GM19455 (cell line): Measurements from ENCODE around the gene CASS4.

Source experiments
- ATAC-seq: cut with Tn5 transposase; IDR thresholded peaks from one replicate; pipeline ENCODE4 v1.9.1; 2021; ENCODE audit not compliant: unreplicated experiment

The CASS4 gene

DNA sequence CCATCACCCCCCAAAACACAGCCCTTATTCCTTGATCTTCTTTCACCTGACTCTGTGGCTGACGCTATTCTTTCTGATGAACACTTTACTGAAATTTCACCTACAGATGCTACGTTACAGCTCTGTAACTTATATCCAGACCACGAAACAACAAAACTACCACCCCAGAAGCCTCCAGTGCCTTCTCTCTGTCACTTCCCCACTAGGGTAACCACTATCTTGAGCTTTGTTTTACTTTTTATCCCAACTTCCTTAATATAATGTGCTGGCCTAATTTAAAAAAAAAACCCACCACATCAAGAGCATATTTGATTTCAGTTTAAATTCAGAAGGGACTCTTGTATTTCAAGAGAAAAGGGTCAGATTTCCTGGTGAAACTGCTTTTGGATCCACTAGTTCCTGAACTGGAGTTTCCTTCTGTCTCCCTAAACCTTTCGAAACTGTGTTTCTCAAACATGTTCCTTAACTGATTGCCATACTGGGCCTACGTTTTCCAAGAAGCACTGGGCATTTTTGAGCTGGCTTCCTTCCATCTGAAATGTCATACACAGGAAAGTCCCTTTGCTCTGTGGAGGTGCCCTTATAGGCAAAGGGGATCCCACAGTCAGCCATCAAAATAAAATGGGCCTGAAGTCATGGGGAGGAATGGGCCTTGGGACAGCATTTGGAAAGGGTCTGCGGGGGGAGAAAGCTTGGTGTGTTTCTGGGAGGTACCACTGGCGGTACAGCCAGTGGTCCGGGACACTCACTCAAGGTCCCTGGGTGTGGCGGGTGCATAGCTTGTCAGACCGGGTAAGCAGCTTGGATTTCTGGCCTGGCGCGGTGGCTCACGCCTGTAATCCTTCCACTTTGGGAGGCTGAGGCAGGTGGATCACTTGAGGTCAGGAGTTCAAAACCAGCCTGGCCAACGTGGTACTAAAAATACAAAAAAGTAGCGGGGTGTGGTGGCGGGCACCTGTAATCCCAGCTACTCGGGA is 30.6 kb downstream of the CASS4 start:
- ATAC-seq: no peak

DNA sequence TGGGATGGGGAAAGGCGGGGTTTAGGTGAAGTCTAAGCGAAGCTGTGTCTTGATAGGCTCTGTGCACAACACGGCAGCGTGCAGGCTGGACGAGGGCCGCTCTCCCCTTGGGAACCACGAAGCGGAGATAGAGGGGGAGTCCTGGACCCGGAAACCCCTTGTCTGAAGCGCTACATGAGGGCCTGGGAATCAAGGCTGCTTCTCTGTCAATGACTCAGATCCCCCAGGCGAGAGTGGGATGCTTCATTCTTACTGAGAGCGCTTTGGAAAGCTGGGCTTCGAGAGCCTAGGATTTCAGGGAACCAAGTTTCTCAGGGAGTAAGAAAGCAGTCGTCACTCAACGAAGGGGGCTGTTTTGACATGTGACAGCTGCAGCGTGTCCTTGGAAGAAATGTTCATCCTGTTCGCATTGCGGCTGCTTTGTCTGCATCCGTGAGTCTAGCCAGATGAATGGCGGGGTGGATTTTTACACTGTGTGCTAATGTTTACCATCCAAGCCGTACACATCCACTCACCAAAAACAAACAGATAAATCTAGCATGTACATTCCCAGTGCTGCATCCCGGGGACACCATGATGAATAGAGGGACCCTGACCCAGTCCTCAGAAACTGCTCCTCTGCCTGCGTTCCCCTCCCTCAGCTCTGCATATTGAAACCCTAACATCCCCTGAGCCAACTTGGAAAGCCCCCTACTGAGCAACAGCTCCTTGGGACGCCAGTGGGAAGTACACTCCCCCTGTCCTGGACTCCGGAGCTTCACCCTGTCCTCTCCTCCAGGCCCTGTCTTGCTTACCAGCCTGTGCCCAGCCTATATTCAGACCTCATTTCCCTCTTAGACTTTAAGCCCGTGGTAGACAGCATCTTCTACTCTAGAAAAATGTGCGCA is 31.8 kb downstream of the CASS4 start:
- no peak for ATAC-seq

DNA sequence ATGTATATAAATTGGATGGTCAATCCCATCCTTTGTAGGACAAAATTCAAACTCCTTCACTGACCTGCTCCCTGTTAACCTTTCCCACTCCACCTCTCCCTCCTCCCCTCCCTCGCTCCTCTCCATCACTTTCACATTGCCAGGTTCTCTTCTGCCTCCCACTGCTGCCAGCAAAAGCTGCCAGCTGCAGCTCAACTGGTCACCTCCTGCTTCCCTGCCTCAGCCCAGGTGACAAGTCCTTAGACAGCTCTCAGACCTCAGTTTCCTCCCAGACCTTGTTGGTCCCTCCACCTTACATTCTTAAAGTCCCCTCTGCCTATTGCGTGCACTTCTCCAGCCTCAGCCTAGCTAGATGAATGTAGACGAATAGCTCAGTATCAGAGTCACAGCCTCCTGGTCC is 33.1 kb downstream of the CASS4 start:
- no peak for ATAC-seq

DNA sequence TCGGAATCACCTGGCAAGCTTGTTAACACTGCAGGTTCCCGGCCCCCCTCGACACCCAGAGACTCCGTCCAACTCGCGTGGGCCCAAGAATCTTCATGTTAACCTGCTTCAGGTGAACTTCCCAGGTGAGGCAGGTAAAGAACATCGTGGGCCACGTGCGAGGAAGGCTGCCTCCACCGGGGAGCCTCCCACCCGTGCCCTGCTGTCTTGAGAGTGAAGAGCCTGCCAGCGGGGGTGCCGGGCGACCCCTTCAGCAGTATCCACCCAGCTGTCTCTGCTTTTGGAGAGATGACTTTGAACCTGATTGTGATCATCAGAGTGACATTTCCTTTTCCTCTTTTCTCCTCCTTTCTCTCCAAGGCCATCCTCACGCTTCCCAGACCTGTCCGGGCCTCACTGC is 33.5 kb downstream of the CASS4 start:
- ATAC-seq: no peak

DNA sequence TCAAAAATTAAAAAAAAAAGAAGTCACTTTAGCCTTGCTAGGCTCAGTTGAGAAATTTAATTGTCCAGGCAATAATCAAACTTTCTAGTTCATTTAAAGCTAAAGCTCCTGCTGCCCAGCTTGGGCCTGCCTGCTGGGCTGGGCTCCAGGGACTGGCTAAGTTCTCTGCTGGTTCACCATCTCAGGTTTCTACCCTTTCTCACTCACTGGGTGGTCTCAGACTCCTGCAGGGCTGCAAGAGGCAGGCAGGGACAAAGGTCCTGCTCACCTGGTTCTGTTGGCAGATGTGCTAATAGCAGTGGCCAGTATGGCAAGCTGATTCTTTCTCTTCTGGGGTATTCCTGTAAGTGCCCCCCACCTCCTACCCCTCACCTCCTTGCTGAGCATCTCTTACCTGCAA is 35.2 kb downstream of the CASS4 start:
- no peak for ATAC-seq

DNA sequence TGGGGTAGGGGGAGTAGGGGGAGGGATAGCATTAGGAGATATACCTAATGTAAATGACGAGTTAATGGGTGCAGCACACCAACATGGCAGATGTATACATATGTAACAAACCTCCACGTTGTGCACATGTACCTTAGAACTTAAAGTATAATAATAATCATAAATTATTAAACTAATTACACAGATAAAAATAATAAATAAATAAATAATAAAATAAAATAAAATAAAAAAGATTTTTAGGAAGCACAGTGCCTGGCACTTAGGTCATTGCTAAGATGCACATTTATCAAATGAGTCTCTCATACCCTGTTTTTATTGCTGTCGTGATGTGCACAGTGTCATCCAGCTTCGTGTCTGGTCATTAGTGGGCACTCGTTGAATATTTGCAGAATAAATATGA is 37.4 kb downstream of the CASS4 start:
- ATAC-seq: no peak

DNA sequence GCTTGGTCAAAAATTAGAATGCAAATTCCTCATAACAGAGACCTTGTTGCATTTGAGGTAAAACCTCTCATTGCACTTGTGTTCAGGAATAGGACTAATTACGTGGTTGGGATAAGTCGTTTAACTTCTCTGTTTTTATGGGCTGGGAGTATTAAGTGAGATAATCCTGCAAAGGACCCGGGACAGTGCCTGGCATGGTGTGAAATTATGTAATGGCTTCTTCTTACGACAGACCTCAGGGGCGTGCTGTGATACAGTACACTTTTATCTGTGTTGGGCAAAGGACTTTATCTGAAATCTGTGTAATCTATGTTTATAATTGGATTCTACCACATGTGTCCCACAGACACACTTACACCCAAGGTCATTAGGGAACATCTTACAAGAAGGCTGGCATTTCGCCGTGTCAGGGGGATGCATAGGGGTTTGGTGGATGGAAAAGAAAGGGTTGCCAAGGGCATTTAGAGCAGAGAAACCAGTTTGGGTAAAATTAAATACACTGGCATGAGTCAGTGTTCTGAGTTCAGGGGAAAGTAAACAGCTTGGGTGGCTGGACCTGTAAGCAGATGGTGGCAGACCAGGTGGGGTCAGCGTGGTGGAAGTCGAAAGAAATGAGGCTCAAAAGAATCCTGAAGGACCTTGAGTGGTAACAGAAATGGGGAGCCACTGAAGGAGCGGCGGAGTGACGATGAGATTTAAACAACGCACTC is 39.2 kb downstream of the CASS4 start:
- ATAC-seq: no peak

DNA sequence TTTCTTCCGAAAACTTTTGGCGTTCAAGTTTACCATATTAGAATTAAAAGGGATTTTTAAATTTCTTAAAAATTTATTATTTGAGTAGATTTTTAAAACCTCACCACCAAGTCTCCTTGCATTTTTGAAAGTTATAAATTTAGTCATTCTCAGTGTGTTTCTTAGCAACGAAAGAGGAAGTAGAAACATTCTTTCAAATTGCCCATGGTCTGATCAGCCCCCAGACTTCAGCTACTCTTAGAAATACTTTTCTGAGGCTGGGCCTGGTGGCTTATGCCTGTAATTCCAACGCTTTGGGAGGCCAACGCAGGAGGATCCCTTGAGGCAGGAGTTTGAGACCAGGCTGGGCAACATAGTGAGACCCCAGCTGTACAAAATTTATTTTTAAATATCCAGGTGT is 41.3 kb downstream of the CASS4 start:
- peak; percentile 68 for ATAC-seq

DNA sequence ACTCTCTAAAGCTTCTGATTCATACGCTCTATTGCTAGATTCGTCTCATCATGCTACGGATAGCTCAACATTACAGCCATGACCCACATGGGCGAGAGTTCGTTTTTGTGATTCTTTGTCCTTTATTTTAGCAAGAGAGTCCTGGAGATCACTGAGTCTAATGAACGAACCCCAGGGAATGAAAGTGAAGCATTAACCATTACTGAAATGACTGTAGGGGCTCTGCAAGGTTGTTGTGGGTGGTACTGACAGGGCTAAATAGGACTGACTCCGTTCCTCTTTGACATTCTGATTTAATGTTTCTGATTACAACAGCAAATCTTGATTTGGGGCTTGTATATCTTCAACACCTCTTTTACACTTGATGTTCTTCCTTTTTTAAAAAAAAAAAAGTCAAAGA is 42.7 kb downstream of the CASS4 start:
- ATAC-seq: peak; percentile 65

DNA sequence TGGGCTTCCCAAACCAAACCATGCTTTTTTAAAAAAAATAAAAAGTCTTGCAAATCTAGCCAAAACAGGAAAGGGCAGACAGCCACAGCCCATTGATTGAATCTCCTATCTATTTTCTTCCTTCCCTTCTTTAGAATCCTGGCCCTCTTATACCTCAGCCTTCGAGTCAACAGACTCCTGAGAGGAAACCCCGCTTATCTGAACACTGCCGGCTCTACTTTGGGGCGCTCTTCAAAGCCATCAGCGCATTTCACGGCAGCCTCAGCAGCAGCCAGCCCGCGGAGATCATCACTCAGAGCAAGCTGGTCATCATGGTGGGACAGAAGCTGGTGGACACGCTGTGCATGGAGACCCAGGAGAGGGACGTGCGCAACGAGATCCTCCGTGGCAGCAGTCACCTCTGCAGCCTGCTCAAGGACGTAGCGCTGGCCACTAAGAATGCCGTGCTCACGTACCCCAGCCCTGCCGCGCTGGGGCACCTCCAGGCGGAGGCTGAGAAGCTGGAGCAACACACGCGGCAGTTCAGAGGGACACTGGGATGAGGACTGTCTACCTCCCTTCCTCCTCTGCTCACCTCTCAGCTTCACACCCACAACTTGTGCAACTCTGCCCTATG is 46.3 kb downstream of the CASS4 start:
- ATAC-seq: no peak

DNA sequence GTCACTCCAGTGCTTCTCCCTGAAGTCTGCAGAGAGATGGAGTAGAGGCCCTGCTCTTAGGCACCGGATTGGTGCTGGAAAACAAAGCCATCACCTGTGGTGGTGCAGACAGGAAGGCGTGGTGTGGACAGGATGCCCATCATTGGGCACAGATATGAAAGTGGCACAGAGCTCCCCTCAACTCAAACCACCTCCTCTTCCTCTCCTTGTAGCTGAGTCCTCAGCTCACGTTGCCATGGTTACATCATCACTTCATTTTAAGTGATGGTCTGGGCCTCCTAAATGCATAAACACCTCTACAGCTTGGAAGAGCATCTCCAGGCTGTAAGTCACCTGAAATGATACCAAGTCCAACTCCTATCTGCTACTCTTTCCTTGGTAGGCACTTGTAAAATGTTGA is 48.4 kb downstream of the CASS4 start:
- ATAC-seq: no peak

DNA sequence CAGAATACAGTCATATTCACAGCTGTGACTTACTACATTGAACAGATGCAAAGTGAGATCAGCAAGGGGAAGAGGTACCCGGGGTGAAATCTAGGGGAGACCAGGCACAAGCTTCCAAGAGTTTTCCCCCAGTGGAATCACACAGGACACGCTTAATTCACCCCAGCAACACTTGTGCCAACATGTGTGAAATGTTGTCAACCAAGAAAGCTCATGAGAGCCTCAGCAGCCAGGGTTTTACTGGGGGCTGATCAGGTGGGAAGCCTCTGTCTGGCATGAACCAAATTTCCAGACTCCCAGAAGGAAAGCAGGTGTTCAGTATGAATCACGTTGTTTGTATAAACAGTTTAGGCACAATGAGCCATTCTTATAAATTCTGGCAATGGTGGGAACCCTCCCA is 49.5 kb downstream of the CASS4 start:
- ATAC-seq: no peak

DNA sequence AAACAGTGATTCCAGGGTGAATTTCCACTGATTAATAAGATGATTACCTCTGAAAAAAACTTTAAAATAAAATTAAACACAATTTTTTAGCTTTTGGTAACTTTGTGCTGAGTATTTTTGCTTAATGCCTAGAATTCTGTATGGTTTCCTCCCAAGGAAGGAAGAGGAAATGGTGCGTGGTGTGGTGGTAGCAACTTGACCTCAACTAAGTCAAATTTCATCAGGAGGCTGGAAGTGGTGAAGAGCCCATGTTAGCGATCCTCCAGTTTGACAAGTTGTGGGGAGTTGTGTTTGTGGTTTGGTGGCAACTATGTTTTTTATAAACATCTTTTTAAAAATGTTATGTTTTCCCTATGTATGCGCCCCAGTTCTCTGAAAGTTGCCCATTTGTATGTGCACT is 51.4 kb downstream of the CASS4 start:
- no peak for ATAC-seq

DNA sequence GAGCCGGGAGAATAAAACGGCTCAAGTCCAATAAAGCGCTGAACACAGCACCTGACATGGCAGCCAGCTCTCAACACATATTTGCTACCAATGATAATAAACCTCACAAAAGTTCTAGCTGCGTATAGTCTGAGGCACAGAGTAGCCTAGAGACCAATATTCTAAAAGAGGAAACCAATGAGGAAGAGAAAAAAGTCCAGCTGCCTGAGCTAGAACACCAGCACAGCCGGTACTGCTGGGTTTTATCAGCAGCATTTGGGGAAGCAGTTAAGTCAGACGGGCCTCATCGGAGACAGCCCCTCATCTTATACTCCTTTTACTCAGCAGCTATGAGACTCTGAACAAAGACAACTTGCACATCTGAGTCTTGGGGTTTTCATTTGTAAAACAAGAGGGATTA is 53.9 kb downstream of the CASS4 start:
- ATAC-seq: no peak

DNA sequence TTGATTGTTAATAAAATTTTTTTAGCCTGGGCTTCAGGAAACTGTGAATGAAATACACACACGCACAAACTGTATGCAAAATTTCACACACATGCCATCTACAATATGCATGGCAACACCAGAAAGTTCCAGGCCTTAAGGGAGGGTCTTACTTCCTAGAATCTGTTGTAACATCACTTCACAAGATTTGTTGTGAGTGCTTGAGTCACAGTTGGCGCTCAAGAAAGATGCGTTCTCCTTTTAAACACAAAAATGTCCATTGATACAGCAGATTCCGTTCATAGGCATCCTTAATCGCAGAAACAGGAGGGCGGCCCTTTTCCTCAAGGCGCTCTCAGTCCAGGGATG is 55.9 kb downstream of the CASS4 start:
- ATAC-seq: peak; percentile 2

DNA sequence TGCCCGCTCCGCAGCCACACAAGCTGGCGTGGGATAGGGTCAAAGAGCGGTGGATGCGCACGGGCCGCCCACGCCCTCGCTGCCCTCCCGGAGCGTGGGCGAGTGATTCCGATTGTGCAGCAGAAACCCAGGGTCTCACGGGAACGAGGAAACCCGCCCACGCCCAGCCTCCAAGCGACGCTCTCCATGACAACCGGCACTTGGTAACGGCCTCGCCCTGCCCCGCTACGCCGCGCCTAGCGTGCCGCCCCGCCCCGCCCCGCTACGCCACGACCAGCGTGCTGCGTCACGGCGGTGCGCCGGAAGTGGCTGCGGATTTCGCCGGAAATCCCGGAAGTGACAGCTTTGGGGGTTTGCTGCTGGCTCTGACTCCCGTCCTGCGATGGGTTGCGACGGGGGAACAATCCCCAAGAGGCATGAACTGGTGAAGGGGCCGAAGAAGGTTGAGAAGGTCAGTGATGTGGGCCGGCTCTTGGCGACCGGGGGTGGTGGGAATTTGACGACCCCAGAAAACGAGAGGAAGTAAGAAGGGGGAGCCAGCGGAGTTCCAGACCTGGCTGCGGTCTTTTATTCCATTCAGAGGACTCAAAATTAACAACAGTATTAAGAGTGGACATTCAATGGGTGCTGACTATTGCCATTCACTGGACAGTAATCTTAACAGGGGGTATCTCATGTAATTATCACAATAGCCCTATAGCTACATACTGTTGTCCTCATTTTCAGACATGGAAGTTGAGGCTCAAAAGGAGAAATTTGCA is 56.4 kb downstream of the CASS4 start, which contains the start of gene RTF2:
Gene RTF2, plus strand, starts transcription at position 312 of the 761 bp plus-strand sequence. Its CDS starts 71 bp downstream, at position 383.
- peak; percentile 98 for ATAC-seq

DNA sequence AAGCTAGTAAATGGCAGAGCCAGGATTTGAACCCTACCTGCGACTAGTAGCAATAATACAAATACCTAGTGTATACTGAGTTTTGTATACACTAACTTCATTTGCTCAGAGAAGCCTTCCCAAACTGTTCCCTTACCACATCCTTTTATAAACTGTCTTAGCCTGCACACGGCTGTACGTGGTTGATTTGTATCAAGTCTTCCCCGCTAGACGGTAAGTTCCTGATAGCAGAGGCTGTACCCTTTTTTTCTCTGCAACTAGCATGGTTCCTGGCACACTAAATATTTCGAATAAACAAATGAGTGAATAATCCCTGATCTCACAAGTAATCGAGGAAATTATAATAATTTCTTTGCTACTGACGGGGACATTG is 57.0 kb downstream of the CASS4 start:
- ATAC-seq: no peak

DNA sequence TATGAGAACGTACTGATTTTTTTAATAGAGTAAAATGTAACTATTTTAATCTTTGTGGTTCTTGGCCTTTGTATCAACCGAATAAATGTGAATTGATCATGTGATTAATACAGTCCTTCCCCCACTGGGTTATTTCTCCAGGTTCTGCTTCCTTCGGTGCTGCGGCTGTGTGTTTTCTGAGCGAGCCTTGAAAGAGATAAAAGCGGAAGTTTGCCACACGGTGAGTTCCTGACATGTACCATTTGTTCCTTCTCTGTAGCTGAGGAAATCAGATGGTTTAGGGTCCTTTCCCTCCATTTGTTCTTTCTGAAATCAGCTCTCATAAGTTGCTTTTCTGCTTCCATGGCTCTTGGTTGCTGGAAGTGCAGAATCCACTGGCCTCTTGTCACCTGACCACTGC is 71.9 kb downstream of the CASS4 start:
- no peak for ATAC-seq

DNA sequence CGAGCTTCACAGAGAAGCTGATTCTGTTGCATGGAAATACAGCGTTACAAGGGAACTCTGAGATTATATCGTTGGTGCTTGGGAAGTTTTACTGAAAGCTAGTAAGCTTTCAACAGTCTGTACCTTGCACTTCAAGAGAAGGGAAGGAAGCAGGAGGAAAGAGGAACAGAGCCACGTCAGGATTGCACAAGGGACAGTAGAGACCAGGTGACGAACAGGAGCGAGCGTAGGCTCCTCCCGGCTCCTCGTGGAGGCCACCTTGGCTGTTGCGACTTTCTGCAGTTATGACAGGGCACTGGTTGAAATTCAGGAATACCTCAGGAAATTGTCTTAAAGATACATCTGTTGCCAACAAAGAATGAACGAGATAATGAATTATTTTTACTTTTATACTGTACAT is 75.2 kb downstream of the CASS4 start:
- ATAC-seq: no peak

DNA sequence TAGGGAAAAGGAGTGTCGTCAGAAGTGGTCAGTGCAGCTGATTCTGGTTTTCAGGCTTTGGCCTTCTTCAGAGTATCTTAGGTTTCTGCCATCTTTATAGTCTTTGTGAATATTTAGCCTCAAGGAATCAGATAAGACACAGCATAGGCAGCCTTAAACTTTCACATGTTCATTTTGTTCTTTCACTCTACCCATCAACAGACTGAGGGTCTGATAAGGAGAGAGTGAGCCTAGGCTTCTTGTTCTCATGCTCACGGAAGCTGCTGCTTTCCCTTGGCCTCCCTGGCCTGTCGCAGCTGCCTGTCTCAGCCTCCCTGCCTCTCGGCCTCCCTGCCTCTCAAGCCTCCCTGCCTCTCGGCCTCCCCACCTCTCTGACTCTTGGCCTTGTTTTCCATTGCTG is 76.5 kb downstream of the CASS4 start:
- no peak for ATAC-seq
